ENCODE data around the gene NFATC2. TPM values are rescaled to one million over a fixed set of nuclear protein-coding genes. Genes with fewer than 3 reads are reported as not detected.

The NFATC2 gene
- total RNA-seq, 1 experiment from 2014 or later: 0.61 TPM

- no peak for TF ChIP-seq CTCF (conservative IDR thresholded peaks at IDR 0.05)
- Histone ChIP-seq H3K23ac (ENCODE audit: insufficient read length, low read depth, low read length) (peak overlapping the region; percentile 11), H2BK120ac (ENCODE audit: low read depth, low read length, poor library complexity, severe bottlenecking) (no peak overlapping the region), H2AFZ (ENCODE audit: low read length) (no peak overlapping the region), H4K5ac (ENCODE audit: insufficient read length, low read depth, low read length) (no peak overlapping the region), H4K8ac (replicated peaks; ENCODE audit: insufficient read length, low read depth, low read length) (no peak overlapping the region), H3K4ac (ENCODE audit: low read depth, low read length) (no peak overlapping the region), H3K79me2 (ENCODE audit: insufficient read depth, low read length) (no peaks in the 10 kb centered on the region), H3T11ph (ENCODE audit: low read length) (no peak overlapping the region), H4K20me1 (ENCODE audit: control insufficient read depth, insufficient read depth, insufficient read length) (no peaks in the 10 kb centered on the region), H3K4me1 (ENCODE audit: insufficient read depth, low read length) (no peaks in the 10 kb centered on the region), H4K91ac (ENCODE audit: insufficient read length, low read depth, low read length) (no peak overlapping the region), H3K9me3 (ENCODE audit: control insufficient read depth, low read depth, low read length) (no peaks in the 10 kb centered on the region), H2BK15ac (ENCODE audit: low read depth, low read length) (no peak overlapping the region), H2BK5ac (ENCODE audit: insufficient read length, low read length) (no peak overlapping the region), H3K23me2 (ENCODE audit: insufficient read length, low read depth, low read length, poor library complexity, severe bottlenecking) (no peaks in the 10 kb centered on the region), H2AK5ac (ENCODE audit: insufficient read length, low read length) (no peak overlapping the region), H3K4me2 (ENCODE audit: insufficient read depth, insufficient read length, low read length) (no peak overlapping the region), H3K18ac (ENCODE audit: insufficient read length, low read depth, low read length) (no peak overlapping the region), H3K27me3 (ENCODE audit: insufficient read depth, low read length) (no peaks in the 10 kb centered on the region), H3K27ac (ENCODE audit: insufficient read length, low read depth, low read length) (no peak overlapping the region), H3K79me1 (ENCODE audit: insufficient read depth, low read depth, low read length, poor library complexity, severe bottlenecking) (no peaks in the 10 kb centered on the region), H3K9ac (ENCODE audit: extremely low read depth, insufficient read length, low read length) (no peak overlapping the region), H3K14ac (ENCODE audit: insufficient read depth, low read length) (no peak overlapping the region), H3K56ac (ENCODE audit: insufficient read length, low read depth, low read length) (no peak overlapping the region), H2BK20ac (ENCODE audit: low read depth, low read length, poor library complexity, severe bottlenecking) (no peak overlapping the region), H2BK12ac (ENCODE audit: insufficient read length, low read depth, low read length) (no peak overlapping the region)
- peaks cover 0 to 4% (median 3%) of the 10 kb centered on the region in 3 experiments; a peak in 3 of 7 replicates for H3K36me3 Mint-ChIP-seq (ENCODE audit: insufficient read depth in 1 of 3, low read depth in 3 of 3)
- H3K9me3 Mint-ChIP-seq: peaks cover 6 to 14% of the 10 kb centered on the region in 2 experiments; a peak in 4 of 5 replicates
- H3K27me3 Mint-ChIP-seq (ENCODE audit: low read depth): peaks cover 14% of the 10 kb centered on the region
- DNase-seq: no peak
- H3K4me3 Mint-ChIP-seq: no peak overlapping the region
- WGBS (ENCODE audit: extremely low coverage, insufficient read length, low lambda C conversion rate): no CpG with 5 or more reads among the region's 8 CpGs
- no peak overlapping the region for H3K27ac Mint-ChIP-seq
- H3K4me1 Mint-ChIP-seq: peaks cover 4% of the 10 kb centered on the region in 2 experiments
Measured at GRCh38 chr20:51346686-51347485, 195.6 kb downstream of the NFATC2 start.
